ENCODE data around the gene BCL2L1.
A peak's percentile ranks its signal among the peaks of the same experiment; 100 is the strongest.

Gene BCL2L1

DNA sequence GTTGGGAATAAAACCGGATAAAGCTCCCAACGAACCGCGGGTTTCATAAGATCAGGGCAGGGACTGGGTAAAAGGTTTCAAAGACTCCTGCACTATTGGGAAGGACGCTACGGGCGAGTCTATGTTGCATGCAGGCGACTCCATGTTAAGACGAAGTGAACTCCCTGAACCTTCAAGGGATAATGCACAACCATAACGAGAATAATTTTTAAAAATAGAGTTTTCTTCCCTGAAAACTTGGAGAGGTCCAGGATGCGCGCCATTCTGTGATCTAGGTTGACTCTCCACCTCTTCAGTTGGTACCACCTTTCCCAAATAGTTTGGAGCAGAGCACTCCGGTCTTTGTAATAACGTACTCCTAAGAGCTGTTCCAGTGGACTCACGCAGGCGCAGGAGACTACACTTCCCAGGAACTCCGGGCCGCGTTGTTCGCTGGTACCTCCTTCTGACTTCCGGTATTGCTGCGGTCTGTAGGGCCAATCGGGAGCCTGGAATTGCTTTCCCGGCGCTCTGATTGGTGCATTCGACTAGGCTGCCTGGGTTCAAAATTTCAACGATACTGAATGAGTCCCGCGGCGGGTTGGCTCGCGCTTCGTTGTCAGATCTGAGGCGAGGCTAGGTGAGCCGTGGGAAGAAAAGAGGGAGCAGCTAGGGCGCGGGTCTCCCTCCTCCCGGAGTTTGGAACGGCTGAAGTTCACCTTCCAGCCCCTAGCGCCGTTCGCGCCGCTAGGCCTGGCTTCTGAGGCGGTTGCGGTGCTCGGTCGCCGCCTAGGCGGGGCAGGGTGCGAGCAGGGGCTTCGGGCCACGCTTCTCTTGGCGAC is 16.3 kb upstream of the BCL2L1 start, which contains the start of gene TPX2:
Gene TPX2 (plus strand): TSS at position 562 of the 821 bp plus-strand sequence. CDS start 18,187 bp downstream, outside the sequence.
- peak; percentile 93 for DNase-seq (ENCODE audit: low read depth)
- TF ChIP-seq, protein P1, sequence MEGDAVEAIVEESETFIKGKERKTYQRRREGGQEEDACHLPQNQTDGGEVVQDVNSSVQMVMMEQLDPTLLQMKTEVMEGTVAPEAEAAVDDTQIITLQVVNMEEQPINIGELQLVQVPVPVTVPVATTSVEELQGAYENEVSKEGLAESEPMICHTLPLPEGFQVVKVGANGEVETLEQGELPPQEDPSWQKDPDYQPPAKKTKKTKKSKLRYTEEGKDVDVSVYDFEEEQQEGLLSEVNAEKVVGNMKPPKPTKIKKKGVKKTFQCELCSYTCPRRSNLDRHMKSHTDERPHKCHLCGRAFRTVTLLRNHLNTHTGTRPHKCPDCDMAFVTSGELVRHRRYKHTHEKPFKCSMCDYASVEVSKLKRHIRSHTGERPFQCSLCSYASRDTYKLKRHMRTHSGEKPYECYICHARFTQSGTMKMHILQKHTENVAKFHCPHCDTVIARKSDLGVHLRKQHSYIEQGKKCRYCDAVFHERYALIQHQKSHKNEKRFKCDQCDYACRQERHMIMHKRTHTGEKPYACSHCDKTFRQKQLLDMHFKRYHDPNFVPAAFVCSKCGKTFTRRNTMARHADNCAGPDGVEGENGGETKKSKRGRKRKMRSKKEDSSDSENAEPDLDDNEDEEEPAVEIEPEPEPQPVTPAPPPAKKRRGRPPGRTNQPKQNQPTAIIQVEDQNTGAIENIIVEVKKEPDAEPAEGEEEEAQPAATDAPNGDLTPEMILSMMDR (IDR thresholded peaks at IDR 0.05; ENCODE audit: low read depth, low read length, missing control alignments) = peak; percentile 14
- in situ Hi-C loops (cut with HindIII; ENCODE audit: low sequenced_read_pairs) = no loop called here
- H3K4me3 ChIP-seq (ENCODE audit: low read depth, low read length) = peak within 1 kb of the TSS; percentile 84

DNA sequence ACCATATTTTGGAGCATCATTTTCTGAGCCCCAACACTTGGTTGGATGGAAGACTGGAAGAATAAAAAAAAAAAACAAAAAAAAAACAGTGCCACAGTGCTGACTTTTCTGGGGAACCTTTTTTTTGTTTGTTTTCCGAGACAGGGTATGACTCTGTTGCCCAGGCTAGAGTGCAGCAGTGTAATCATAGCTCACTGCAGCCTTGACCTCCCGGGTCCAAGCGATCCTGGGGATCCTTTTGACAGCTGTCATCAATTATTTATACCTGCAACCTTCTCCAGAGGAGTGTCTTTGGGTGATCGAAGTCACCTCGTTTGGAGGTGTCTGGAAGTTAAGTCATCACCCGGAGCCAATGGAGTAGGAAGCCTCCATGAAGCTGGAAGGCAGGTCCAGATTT is 8.7 kb upstream of the BCL2L1 start:
- H3K4me3 ChIP-seq (ENCODE audit: low read depth, low read length) = no peak overlapping the region
- in situ Hi-C loops (cut with HindIII; ENCODE audit: low sequenced_read_pairs) = no loop called here

DNA sequence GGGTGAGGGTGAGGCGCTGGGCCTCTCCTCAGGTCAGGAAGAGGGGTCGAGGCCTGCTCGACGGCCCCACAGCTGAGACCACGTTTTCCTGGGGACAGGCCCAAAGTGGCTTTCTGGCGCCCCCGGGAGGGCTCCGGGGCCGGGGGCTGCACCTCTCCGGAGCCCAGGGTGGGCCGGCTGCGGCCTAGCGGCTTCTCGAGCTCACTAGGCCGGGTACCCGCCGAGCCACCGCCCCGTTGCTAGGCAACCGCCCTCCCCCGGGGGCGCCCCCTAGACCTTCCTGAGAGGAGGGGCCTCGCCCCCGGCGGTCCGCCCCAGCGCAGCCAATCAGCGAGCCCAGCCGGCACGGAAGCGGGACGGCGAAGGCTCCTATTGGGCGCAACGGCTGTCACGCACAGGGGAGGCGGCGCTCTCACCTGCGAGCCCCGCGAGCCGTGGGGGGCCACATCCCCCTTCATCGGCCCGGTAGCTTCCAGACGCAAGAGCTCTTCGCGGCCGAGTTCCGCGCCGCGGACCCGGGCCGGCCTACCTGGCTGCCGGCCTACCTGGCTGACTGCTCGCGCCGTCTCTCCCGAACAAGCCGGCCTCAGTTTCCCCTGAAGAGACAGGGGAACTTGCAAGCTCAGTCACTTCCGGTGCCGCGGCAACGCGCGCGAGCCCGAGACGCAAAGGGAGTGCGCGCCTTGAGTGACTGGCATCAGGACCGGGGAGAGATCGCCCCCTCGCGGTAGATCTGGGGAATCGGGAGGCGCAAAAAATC is 831 bp upstream of the BCL2L1 start:
- TF ChIP-seq, protein P1 (IDR thresholded peaks at IDR 0.05; ENCODE audit: low read depth, low read length, missing control alignments) = peak; percentile 90
- DNase-seq (ENCODE audit: low read depth) = peak; percentile 95
- in situ Hi-C loops (cut with HindIII; ENCODE audit: low sequenced_read_pairs) = no loop called here
- peak overlapping the region; percentile 76 for H3K4me3 ChIP-seq (ENCODE audit: low read depth, low read length)

More for the DNA sequence above, 8.7 kb upstream of the BCL2L1 start:
- TF ChIP-seq, protein P1 (IDR thresholded peaks at IDR 0.05; ENCODE audit: low read depth, low read length, missing control alignments) = no peak
- DNase-seq (ENCODE audit: low read depth) = no peak

DNA sequence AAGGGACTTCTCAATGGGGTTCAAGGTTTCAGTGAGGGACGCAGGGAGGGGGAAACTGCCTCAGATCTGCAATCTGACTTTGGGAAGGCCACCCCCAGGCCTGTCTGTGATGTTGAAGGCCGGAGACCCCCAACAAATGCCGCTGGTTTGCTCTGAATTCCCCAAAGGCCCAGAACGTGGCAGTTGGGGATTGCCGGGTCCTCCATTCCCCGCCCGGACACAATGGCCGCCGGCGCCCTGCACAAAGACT is 326 bp upstream of the BCL2L1 start:
- in situ Hi-C loops (cut with HindIII; ENCODE audit: low sequenced_read_pairs) = no loop called here
- TF ChIP-seq, protein P1 (IDR thresholded peaks at IDR 0.05; ENCODE audit: low read depth, low read length, missing control alignments) = no peak
- H3K4me3 ChIP-seq (ENCODE audit: low read depth, low read length) = peak overlapping the region; percentile 76

DNA sequence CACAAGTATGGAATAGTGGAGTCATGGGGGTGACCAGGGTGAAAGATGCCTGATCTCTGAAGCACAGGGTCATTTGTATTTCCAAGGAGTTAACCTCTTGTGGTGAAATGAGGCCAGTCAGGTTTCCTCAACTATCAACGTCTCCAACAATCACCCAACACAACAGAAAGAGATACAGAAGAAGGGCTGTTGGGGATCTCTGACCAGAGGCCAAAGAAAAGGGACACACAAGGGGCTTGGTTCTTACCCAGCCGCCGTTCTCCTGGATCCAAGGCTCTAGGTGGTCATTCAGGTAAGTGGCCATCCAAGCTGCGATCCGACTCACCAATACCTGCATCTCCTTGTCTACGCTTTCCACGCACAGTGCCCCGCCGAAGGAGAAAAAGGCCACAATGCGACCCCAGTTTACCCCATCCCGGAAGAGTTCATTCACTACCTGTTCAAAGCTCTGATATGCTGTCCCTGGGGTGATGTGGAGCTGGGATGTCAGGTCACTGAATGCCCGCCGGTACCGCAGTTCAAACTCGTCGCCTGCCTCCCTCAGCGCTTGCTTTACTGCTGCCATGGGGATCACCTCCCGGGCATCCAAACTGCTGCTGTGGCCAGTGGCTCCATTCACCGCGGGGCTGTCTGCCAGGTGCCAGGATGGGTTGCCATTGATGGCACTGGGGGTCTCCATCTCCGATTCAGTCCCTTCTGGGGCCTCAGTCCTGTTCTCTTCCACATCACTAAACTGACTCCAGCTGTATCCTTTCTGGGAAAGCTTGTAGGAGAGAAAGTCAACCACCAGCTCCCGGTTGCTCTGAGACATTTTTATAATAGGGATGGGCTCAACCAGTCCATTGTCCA is 1.0 kb downstream of the BCL2L1 start:
- peak overlapping the region; percentile 76 for H3K4me3 ChIP-seq (ENCODE audit: low read depth, low read length)
- TF ChIP-seq, protein P1 (IDR thresholded peaks at IDR 0.05; ENCODE audit: low read depth, low read length, missing control alignments) = no peak
- in situ Hi-C loops (cut with HindIII; ENCODE audit: low sequenced_read_pairs) = no loop called here
- no peak for DNase-seq (ENCODE audit: low read depth)

More for the DNA sequence above, 326 bp upstream of the BCL2L1 start:
- no peak for DNase-seq (ENCODE audit: low read depth)
